GM18498 (cell line): Measurements from ENCODE around the gene KATNAL2.
A peak's percentile ranks its signal among the peaks of the same experiment; 100 is the strongest.
"Not testable (repeated sequence)": the region's sequence is repeated elsewhere in the genome, so short reads cannot be mapped to it uniquely, and the experiment has no call there.

Experiments used
- ATAC-seq: cut with Tn5 transposase; IDR thresholded peaks from one replicate; pipeline ENCODE4 v1.9.1; 2021; ENCODE audit warnings: mild to moderate bottlenecking, moderate library complexity; ENCODE audit not compliant: unreplicated experiment

Gene KATNAL2

DNA sequence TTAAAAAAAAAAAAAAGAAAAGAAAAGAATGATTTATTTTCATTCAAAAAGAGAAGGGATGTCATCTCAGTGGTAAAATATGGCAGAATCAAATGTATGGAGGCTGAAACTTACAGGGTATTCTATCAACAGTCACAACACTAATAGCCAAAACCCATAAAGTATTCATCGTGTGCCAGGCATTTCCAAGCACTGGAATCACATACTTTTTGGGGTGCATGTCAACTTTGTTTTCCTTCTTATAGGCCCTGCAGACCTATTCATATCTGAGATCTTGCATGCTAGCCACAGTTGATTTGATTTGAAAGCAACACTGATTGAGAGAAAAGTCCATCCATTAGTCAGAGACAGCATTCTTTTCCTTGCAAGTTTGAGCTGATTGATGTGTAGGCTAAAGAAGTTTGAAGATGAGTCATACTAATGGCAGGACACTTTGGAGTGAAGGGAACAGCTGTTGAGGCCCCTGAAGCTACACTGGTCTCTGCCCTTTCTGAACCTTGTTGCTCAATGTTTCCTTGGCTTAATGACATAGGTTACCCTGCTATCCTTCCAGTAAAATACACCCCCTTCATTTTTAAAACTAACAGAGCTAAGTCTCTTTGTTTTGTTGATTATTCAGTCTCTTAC, 22.0 kb downstream of the KATNAL2 start:
- no peak for ATAC-seq

DNA sequence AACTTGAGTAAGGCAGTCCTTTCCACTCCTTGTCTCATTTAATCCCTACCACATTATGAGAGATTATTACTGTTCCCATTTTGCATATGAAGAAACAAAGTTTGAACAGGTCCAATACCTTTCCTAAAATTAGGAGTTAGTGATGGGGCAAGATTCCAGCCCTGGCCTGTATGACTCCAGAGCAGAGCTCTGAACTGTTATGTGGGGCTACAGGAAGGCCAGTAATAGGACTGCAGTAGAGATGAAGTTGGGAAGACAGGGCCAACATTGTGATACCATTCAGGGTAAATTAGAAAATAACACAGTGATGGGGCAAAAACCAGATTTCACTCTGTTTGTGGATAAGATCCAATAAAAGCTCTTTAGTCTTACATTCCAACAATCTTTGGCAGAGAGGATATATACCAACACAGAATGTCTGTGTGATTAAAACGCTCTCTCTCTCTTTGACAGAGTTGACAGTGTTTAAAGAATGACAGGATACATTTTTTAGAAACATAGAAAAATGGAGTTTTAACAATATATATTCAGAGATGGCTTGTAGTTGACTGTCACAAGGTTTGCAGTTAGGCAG, 22.7 kb downstream of the KATNAL2 start:
- no peak for ATAC-seq

DNA sequence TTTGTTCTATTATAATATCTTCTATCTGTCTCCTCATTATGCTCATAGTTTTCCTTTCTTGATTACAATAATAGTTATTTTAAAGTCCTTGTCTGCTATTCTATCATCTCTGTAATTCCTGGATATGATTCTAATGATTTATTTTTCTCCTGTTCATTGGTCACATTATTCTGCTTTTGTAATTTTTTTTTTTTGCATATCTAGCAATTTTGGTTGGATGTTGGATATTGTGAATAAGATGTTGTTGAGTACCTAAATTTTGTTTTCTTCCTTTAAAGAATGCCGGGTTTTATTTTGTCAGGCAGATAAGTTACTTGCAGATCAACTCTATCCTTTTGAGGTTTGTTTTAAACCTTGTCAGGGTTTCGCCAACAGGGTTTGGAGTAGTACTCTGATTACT, 25.2 kb downstream of the KATNAL2 start:
- ATAC-seq, result no peak

DNA sequence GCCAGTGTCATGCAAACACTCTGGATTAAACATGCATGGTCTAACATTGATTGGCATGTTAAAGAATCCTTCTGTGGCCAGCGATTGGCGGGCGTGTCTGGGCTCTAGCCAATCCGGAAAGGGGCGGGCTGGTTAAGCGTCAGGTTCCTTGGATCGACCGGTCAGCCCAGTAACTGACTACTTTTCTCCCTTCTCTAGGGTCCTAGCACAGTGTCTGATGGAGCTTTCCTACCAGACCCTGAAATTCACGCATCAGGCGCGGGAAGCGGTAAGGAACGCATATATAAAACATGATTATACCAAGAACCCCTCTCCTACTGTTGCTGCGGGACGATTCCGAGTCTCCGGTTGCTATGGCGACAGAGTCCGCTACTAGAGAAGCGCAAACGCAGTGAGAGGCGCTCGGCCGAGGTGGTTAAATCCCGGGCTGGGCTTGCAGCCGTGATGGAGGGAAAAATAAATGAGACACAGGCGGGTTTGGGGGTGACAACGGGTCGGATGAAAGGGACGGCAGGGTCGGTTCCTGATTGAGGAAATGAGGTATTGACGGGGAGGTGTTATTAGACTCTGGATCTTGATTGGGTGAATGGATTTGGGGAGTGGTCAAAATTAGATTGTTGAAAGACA, 29.4 kb downstream of the KATNAL2 start:
- peak; percentile 98 for ATAC-seq

DNA sequence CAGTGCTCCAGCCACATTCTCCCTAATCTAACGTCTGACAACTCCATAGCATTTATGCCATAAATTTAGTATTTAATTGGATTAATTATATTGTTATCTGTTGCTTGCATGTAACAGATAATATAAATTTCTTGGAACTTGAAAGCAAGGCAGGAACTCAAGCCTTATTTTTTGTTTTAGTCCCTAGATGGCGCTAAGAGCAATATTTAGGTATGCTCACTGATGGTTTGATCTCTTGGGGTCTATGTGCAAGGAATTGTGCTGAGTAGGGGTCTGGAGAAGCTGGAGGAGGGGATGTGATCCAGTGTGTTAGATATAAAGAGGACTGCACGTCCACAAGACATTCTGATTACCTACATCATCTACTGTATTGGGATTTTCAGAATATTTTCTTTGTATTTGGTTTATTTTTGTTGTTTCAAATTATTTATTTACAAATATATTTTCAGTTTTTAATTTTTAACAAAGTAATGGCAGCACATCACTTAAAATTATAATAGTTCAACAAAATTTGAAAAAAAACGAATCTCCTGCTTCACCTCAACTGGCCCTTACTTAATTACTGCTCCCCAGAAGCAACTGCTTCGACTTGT, 32.8 kb downstream of the KATNAL2 start:
- ATAC-seq, result no peak

DNA sequence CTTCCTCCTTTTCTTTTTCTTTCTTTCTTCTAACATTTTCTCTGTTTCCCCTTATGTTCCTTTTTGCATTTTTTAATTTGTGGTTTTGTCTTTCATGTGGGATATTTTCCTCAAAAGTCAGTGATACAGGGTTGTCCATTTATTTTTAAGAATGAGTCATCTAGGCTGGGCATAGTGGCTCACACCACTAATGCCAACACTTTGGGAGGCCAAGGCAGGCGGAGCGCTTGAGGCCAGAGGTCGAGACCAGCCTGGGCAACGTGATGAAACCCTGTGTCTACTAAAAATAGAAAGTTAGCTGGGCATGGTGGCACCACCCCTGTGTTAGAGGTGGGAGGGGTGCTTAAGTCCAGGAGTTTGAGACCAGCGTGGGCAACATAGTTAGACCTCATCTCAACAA, 35.8 kb downstream of the KATNAL2 start:
- ATAC-seq, result no peak

DNA sequence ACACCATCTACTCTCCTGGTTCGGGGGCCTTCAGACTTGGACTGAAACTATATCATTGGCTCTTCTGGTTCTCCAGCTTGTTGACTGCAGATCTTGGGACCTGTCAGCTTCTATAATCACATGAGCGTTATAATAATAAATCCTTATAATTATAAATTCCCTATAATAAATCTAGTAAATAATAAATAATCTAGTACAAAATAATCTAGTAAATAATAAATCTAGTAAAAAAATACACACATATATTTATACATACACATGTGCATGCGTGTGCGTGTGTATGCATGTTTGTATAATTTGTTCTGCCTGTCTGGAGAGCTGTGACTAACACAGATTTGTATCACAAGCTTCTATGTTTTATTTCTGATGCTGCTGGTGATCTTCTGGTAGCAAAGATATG, 40.8 kb downstream of the KATNAL2 start:
- ATAC-seq, result no peak

DNA sequence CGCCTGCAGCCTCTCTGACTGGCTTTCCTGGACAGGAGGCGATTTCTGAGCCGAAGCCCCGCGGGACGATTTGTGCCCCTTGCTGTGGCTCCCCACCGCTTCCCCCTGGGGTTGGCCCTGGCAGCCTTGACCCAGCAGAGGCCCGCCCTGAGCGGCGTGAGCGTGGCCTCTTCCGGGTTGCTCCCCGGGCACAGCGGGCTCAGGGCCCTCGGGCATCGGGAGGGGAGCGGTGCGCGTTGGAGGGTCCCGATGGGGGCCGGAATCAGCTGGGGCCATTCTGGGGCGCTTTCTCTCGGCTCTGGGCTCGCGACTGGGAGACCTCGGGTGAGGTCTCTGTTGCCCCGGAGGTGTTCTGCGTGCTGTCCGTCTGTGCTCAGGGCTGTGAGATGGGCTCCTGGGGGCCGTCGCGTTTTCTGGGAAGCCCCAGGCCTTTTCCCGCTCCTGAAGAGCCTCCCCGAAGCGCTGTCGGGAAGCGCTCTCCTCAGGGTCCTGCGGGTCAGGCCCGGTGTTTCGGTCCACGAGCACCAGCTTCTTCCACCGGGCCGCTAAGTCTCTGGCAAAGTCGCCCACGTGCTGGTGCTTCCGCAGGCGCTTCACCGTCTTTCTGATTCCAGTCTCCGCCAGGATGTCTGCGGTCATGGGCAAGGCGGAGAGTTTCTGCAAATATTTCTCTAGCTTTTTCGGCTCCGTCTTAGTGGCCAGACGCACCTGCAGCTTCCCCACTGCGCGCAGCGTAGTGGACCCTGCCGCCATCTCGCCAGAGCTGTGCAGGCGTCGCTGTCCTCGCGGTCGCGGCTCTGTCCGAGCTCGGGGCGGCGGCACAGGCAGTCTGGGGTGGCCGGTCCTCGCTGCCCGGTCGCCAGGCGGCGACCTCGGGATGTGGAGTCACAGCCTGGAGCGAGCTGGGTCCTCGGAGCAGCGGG, 46.5 kb downstream of the KATNAL2 start:
- ATAC-seq, result not testable (repeated sequence)

DNA sequence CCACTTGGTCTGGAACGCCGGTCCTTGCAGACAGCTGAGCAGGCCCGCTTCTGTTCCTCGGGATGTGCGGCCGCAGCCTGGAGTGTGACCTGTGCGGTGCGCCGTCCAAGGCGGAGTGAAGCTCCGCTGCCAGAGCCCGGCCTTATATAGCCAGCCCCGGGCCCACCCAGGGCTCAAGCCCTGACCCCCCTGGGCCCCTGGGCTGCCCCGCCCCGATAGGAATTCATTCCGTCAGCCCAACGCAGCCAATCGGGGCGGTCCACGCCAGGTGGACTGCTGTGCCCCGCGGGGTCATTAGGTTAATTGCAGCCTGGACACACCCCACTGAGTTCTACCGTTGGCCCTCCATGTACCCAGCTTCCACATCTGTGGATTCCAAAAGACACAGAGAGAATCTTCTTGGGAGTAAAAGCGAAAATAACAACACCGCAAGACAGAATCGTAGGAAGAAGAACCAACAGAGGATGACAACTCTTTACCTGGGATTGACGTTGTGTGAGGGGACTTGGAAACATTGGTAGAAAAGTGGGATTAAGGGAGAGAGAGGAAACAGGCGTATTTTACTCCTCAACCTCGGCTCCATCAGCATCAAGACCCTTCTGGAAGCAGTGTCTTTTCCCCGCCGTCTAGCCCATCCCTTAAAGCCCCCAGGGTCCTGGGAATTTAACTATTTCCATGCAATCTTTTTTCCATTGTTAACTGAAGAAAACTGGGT, 47.3 kb downstream of the KATNAL2 start:
- not testable (repeated sequence) for ATAC-seq

DNA sequence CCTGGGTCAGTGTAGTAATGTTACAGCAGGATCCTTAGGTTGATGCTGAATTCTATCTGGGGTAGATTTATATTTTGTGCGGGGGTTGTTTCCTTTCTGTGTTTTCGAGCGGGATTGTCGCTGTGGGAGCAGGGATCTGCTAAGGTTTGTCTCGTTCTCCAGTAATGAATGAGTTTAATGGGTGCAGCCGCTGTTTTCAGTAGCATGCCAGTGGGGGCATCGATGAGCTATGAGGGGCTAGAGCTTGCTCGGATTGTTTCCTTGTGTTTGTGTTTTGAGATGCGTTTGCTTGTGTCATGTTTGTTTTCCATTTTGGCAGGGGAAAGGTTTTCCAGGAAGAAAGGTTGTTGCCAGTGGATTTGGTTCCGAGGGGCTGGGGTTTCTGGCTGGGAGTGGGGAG, 48.9 kb downstream of the KATNAL2 start:
- ATAC-seq, result not testable (repeated sequence)

DNA sequence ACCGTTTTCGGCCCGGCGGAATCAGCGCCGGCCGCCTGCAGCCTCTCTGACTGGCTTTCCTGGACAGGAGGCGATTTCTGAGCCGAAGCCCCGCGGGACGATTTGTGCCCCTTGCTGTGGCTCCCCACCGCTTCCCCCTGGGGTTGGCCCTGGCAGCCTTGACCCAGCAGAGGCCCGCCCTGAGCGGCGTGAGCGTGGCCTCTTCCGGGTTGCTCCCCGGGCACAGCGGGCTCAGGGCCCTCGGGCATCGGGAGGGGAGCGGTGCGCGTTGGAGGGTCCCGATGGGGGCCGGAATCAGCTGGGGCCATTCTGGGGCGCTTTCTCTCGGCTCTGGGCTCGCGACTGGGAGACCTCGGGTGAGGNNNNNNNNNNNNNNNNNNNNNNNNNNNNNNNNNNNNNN, 52.1 kb downstream of the KATNAL2 start:
- ATAC-seq, result not testable (repeated sequence)

DNA sequence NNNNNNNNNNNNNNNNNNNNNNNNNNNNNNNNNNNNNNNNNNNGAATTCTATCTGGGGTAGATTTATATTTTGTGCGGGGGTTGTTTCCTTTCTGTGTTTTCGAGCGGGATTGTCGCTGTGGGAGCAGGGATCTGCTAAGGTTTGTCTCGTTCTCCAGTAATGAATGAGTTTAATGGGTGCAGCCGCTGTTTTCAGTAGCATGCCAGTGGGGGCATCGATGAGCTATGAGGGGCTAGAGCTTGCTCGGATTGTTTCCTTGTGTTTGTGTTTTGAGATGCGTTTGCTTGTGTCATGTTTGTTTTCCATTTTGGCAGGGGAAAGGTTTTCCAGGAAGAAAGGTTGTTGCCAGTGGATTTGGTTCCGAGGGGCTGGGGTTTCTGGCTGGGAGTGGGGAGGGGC, 102.5 kb downstream of the KATNAL2 start:
- ATAC-seq, result not testable (repeated sequence)

DNA sequence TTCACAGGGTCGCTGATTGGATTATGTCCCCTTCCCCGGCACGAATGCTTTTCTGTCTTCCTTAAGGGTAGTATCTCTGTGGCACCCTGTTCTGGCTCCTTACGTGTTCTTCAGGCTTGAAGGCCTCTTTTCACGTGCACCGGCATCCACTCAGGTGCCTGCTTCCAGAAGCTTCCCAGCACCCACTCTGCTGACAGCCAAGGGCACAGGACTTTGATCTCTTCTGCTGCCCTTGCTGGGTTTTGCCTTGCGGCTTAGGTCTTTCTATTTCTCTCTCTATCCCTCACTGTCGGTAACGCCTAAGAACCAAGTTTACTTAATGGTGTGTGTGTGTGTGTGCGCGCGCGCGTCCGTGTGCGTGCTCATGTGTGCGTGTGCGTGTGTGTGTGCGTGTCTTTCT, 103.4 kb downstream of the KATNAL2 start:
- not testable (repeated sequence) for ATAC-seq

DNA sequence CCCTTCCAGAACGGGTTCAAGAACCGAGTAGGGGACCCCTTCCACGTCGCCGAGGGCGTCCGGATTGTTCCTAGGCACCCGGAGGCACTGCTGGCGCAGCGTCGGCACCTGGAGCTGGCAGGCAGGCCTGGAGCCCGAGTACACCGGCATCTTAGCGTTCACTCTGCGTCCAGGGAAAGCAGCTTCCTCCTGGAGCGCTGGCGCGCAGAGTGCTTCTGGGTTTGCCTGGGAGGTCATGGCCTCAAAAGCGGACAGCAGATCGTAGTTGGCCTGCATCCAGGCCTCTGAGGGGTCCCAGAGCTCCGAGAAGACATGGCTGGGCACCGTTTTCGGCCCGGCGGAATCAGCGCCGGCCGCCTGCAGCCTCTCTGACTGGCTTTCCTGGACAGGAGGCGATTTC, 105.4 kb downstream of the KATNAL2 start:
- not testable (repeated sequence) for ATAC-seq

DNA sequence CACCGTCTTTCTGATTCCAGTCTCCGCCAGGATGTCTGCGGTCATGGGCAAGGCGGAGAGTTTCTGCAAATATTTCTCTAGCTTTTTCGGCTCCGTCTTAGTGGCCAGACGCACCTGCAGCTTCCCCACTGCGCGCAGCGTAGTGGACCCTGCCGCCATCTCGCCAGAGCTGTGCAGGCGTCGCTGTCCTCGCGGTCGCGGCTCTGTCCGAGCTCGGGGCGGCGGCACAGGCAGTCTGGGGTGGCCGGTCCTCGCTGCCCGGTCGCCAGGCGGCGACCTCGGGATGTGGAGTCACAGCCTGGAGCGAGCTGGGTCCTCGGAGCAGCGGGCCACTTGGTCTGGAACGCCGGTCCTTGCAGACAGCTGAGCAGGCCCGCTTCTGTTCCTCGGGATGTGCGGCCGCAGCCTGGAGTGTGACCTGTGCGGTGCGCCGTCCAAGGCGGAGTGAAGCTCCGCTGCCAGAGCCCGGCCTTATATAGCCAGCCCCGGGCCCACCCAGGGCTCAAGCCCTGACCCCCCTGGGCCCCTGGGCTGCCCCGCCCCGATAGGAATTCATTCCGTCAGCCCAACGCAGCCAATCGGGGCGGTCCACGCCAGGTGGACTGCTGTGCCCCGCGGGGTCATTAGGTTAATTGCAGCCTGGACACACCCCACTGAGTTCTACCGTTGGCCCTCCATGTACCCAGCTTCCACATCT, 106.5 kb downstream of the KATNAL2 start:
- ATAC-seq, result not testable (repeated sequence)

DNA sequence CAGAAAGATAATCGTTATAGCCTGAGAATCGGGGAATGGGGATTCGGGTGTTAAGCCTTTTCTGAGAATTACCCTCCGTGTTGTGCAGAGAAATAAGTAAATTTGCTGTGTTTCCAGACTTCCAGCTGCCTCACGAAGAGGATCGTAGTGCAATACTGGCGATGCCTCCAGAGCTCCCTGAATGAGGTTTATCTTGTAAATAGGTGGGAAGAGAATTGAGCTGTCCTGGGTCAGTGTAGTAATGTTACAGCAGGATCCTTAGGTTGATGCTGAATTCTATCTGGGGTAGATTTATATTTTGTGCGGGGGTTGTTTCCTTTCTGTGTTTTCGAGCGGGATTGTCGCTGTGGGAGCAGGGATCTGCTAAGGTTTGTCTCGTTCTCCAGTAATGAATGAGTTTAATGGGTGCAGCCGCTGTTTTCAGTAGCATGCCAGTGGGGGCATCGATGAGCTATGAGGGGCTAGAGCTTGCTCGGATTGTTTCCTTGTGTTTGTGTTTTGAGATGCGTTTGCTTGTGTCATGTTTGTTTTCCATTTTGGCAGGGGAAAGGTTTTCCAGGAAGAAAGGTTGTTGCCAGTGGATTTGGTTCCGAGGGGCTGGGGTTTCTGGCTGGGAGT, 108.3 kb downstream of the KATNAL2 start:
- not testable (repeated sequence) for ATAC-seq

DNA sequence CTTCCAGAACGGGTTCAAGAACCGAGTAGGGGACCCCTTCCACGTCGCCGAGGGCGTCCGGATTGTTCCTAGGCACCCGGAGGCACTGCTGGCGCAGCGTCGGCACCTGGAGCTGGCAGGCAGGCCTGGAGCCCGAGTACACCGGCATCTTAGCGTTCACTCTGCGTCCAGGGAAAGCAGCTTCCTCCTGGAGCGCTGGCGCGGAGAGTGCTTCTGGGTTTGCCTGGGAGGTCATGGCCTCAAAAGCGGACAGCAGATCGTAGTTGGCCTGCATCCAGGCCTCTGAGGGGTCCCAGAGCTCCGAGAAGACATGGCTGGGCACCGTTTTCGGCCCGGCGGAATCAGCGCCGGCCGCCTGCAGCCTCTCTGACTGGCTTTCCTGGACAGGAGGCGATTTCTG, 111.3 kb downstream of the KATNAL2 start:
- ATAC-seq, result not testable (repeated sequence)

DNA sequence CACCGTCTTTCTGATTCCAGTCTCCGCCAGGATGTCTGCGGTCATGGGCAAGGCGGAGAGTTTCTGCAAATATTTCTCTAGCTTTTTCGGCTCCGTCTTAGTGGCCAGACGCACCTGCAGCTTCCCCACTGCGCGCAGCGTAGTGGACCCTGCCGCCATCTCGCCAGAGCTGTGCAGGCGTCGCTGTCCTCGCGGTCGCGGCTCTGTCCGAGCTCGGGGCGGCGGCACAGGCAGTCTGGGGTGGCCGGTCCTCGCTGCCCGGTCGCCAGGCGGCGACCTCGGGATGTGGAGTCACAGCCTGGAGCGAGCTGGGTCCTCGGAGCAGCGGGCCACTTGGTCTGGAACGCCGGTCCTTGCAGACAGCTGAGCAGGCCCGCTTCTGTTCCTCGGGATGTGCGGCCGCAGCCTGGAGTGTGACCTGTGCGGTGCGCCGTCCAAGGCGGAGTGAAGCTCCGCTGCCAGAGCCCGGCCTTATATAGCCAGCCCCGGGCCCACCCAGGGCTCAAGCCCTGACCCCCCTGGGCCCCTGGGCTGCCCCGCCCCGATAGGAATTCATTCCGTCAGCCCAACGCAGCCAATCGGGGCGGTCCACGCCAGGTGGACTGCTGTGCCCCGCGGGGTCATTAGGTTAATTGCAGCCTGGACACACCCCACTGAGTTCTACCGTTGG, 112.4 kb downstream of the KATNAL2 start:
- ATAC-seq, result not testable (repeated sequence)

DNA sequence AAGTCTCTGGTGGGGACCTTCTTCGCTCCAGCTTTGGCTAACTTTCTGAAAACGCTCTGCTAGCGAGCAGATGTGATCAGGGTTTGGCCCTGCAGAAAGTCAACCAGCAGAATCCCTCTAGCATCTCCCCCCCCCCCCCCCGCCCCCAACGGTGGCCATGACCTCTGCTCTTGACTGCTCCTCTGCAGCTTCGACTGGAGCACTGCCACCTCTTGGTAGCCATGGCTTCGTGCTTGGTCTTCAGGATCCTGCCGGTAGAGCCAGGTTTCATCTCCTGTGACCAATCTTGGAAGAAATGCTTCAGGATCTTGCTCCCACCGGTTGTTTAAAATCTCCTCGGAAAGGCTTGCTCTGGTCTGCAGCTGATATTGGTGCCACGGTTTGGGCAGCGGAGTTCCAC, 113.5 kb downstream of the KATNAL2 start:
- ATAC-seq, result not testable (repeated sequence)
